ENCODE data around the gene RALGPS1. TPM values are rescaled to one million over a fixed set of nuclear protein-coding genes. Genes with fewer than 3 reads are reported as not detected.

Gene RALGPS1
- total RNA-seq, 5 donors from 2014 or later (not counting 1 experiment from before 2014, with no cell fraction given), result 7.3 to 13.9 (median 9.4) TPM

DNA sequence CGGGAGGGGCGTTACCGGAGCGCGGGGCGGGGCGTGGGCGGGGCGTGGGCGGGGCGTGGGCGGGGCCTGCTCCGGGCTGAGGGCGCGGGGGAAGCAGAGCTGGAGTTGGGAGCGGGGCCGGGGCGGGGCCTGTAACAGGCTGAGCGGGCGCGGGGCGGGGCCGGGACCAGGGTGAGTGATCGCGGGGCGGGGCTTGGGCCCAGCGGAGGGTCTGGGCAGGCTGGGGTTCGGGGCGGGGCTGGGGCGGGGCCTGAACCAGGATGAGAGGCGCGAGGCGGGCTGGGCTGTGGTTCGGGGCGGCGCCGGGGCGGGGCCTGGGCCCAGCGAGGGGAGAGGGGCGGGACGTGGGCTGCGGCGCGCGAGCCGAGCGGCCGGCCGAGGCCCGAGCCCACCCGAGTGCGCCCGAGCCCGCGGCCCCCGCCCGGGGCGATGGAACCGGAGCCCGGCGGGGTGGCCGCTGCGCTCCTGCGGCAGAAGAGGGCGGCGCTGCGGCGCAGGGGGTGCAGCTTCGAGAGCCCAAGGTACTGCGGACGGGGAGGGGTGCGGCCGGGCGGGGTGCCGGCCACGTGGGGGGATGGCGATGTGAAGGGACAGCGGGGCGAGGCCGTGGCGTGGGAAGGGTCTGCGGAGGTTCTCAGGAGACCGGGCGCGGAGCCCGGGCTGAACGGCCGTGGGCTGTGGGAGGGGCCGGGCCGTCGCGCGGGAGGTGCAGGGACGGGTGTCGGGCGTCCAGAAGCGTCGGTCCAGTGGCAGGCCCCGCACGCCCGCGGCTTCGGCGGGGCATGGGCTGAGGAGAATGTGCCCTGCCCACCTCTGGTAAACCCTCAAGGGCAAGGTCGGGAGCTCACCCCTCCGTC, 310.5 kb downstream of the RALGPS1 start:
- H3K4me3 ChIP-seq (ENCODE audit: control insufficient read depth in 1 of 2, extremely low read depth in 1 of 2, low read length in 1 of 2), result peak overlapping the region; percentile 49 to 53

DNA sequence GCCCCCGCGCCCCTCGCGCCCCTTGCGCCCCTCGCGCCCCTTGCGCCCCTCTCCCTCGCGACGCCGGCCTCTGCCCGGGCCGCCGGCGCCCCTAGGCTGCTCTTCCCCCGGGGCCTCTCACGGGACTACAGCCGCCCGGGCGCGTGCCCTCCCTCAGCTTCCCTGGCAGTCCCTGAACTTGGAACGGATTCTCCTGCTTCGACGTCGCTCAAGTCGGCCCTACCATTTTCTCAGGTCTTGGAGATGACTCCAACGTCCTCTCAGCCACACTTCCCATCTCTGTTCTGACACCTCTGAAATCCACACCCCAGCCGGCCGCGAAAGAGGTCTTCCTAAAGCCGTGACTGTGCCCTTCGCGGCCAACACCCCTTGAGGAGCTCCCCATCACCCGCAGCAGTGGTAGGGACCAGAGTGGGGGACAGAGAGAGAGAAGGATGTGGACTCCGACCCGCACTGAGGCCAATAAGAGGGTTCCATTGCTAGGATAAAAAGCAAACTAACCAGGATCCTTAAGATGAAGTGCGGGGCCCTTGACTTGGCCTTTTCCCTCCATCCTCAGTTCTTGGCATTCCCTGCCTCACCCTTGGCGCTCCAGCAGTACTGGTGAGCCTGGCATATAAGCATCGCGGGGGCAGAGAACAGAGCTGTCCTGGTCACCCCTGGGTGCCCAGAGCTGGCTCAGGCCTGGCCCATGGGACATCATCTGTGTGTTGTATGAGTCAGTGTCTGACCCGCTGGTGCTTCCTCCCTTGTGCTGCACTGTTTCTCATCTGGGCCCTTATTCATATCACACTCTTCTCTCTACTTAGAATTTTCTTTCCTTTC, 311.4 kb downstream of the RALGPS1 start:
- no peak for DNase-seq
- H3K36me3 ChIP-seq (ENCODE audit: control insufficient read depth in 2 of 2, extremely low read depth in 1 of 2, insufficient read depth in 1 of 2, low read length in 1 of 2), result no peaks in the 10 kb centered on the region
- peaks cover 8 to 32% of the 10 kb centered on the region in 2 experiments for H3K4me1 ChIP-seq (ENCODE audit: control insufficient read depth in 1 of 2, extremely low read depth in 1 of 2, insufficient read depth in 2 of 2, low read length in 2 of 2)
- Mint-ChIP-seq H3K27ac (peak overlapping the region in 1 of 2 donors; percentile 75), H3K4me3 (peak overlapping the region; percentile 76 to 90 (median 81)), H3K4me1 (peaks cover 38 to 49% (median 42%) of the 10 kb centered on the region in 3 donors), H3K27me3 (peaks cover 0 to 7% of the 10 kb centered on the region in 2 donors), H3K36me3 (no peaks in the 10 kb centered on the region), H3K9me3 (no peaks in the 10 kb centered on the region)
- peaks cover 0 to 18% of the 10 kb centered on the region in 2 experiments for H3K27me3 ChIP-seq (replicated peaks in 1 of 2; ENCODE audit: control insufficient read depth in 2 of 2, extremely low read depth in 1 of 2, insufficient read depth in 2 of 2, low read length in 1 of 2)
- POLR2A ChIA-PET, result interaction anchor here (0.5 to 1.3 kb wide), 2 partner anchors 171 to 311 kb away, joined by 3 to 6 read pairs; partner anchors contain the start of gene RALGPS1 (in 1 of the 2)
- peak overlapping the region; percentile 35 to 36 for H3K4me3 ChIP-seq (ENCODE audit: control insufficient read depth in 1 of 2, extremely low read depth in 1 of 2, low read length in 1 of 2)
- CTCF ChIA-PET, result no interaction called here
- no peak overlapping the region for H3K27ac ChIP-seq (ENCODE audit: low read length)
- H3K9me3 ChIP-seq, result no peaks in the 10 kb centered on the region
- 24% methylated on average over 33 of the region's 42 CpGs for WGBS (ENCODE audit: insufficient coverage)
- ATAC-seq (replicated peaks in 1 of 4), result no peak

More for the DNA sequence above, 310.5 kb downstream of the RALGPS1 start:
- Histone ChIP-seq H3K27ac (ENCODE audit: low read length) (peak overlapping the region; percentile 8), H3K9me3 (no peaks in the 10 kb centered on the region), H3K27me3 (replicated peaks in 1 of 2; ENCODE audit: control insufficient read depth in 2 of 2, extremely low read depth in 1 of 2, insufficient read depth in 2 of 2, low read length in 1 of 2) (peaks cover 0 to 18% of the 10 kb centered on the region in 2 experiments), H3K36me3 (ENCODE audit: control insufficient read depth in 2 of 2, extremely low read depth in 1 of 2, insufficient read depth in 1 of 2, low read length in 1 of 2) (no peaks in the 10 kb centered on the region), H3K4me1 (ENCODE audit: control insufficient read depth in 1 of 2, extremely low read depth in 1 of 2, insufficient read depth in 2 of 2, low read length in 2 of 2) (peaks cover 8 to 32% of the 10 kb centered on the region in 2 experiments)
- DNase-seq (peak; percentile 69 to 93 (median 83)), ATAC-seq (replicated peaks in 1 of 4) (peak; percentile 78 to 88 (median 86))
- Mint-ChIP-seq H3K27me3 (peaks cover 0 to 7% of the 10 kb centered on the region in 2 donors), H3K36me3 (no peaks in the 10 kb centered on the region), H3K4me1 (peaks cover 38 to 49% (median 42%) of the 10 kb centered on the region in 3 donors), H3K27ac (no peak overlapping the region), H3K9me3 (no peaks in the 10 kb centered on the region), H3K4me3 (peak overlapping the region; percentile 75 to 90 (median 84))
- POLR2A ChIA-PET, result interaction anchor here in 1 of 2 donors (0.5 to 1.3 kb wide), 5 partner anchors 168 to 1025 kb away, joined by 3 to 7 read pairs (median 3); partner anchors contain the start of gene RALGPS1
- CTCF ChIA-PET, result interaction anchor here in 1 of 2 donors (0.6 to 1.8 kb wide), 6 partner anchors 10 to 225 kb away, joined by 3 to 9 read pairs (median 5); partner anchors contain the start of gene RPL12
- WGBS (ENCODE audit: insufficient coverage), result 1% methylated on average over 92 of the region's 106 CpGs

DNA sequence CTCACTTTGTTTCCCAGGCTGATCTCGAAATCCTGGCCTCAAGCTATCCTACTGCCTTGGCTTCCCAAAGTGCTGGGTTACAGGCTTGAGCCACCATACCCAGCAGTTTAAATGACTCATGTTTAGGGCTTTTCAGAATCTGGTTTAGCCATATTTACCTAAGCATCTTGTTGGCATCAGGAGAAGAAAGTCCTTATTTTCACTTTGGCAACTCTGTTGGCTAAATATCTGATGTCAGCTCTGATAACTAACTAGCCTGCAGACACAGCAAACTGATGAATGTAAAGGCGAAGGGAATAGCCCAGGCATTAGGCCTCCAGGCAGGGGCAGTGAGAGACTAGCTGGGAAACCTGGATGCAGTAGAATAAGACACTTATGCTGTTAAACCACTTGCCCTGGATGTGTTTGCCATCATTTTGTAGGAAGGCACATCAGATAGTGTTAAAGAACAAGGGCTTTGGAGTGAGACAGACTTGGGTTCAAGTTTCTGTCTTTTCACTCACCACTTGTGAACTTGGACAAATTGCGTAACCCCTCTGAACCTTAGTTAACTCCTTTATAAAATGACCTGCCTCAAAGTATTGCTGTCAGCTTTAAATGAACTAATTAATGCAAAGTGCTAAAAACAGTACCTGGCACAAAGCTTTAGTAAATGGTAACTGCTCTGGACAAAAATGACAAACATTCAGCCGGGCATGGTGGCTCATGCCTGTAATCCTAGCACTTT, 315.3 kb downstream of the RALGPS1 start:
- H3K4me3 Mint-ChIP-seq, result no peak overlapping the region
- H3K27me3 Mint-ChIP-seq, result peaks cover 7 to 16% of the 10 kb centered on the region in 2 donors
- H3K27ac Mint-ChIP-seq, result no peak overlapping the region
- H3K36me3 Mint-ChIP-seq, result no peaks in the 10 kb centered on the region
- no peaks in the 10 kb centered on the region for H3K9me3 Mint-ChIP-seq
- no peak overlapping the region for H3K27ac ChIP-seq (ENCODE audit: low read length)
- DNase-seq, result no peak
- H3K36me3 ChIP-seq (ENCODE audit: control insufficient read depth in 2 of 2, extremely low read depth in 1 of 2, insufficient read depth in 1 of 2, low read length in 1 of 2), result no peaks in the 10 kb centered on the region
- peaks cover 10 to 12% (median 11%) of the 10 kb centered on the region in 3 donors for H3K4me1 Mint-ChIP-seq
- H3K4me3 ChIP-seq (ENCODE audit: control insufficient read depth in 1 of 2, extremely low read depth in 1 of 2, low read length in 1 of 2), result no peak overlapping the region
- no peaks in the 10 kb centered on the region for H3K9me3 ChIP-seq
- ATAC-seq (replicated peaks in 1 of 4), result no peak
- H3K27me3 ChIP-seq (replicated peaks in 1 of 2; ENCODE audit: control insufficient read depth in 2 of 2, extremely low read depth in 1 of 2, insufficient read depth in 2 of 2, low read length in 1 of 2), result peaks cover 0 to 22% of the 10 kb centered on the region in 2 experiments
- H3K4me1 ChIP-seq (ENCODE audit: control insufficient read depth in 1 of 2, extremely low read depth in 1 of 2, insufficient read depth in 2 of 2, low read length in 2 of 2), result peaks cover 0 to 12% of the 10 kb centered on the region in 2 experiments
- POLR2A ChIA-PET, result interaction anchor here in 1 of 2 donors (0.7 kb wide), 1 partner anchor 23 kb away, joined by 8 read pairs; no protein-coding TSS in a partner anchor
- CTCF ChIA-PET, result no interaction called here
- WGBS (ENCODE audit: insufficient coverage), result 69% methylated on average over 3 of the region's 4 CpGs

DNA sequence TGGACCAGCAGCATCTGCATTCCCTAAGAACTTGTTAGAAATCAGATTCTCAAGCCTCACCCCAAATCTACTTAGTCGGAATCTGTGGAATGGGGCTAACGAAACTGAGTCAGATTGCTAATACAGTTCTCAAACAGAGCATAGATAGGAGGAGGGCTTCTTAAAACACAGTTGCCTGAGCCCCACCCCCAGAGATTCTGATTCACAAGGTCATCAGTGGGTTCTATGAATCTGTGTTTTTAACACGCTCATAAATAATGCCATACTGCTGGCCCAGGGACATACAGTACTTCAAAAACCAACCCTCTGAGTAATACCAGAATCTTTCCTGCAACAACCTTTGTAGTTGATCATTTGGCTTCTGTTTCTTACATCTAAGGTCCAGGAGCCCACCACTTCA, 317.1 kb downstream of the RALGPS1 start:
- ChIA-PET POLR2A (no interaction called here), CTCF (no interaction called here)
- Histone ChIP-seq H3K36me3 (ENCODE audit: control insufficient read depth in 2 of 2, extremely low read depth in 1 of 2, insufficient read depth in 1 of 2, low read length in 1 of 2) (no peaks in the 10 kb centered on the region), H3K27ac (ENCODE audit: low read length) (no peak overlapping the region), H3K4me1 (ENCODE audit: control insufficient read depth in 1 of 2, extremely low read depth in 1 of 2, insufficient read depth in 2 of 2, low read length in 2 of 2) (peaks cover 0 to 2% of the 10 kb centered on the region in 2 experiments), H3K9me3 (no peaks in the 10 kb centered on the region), H3K27me3 (replicated peaks in 1 of 2; ENCODE audit: control insufficient read depth in 2 of 2, extremely low read depth in 1 of 2, insufficient read depth in 2 of 2, low read length in 1 of 2) (peaks cover 0 to 16% of the 10 kb centered on the region in 2 experiments), H3K4me3 (ENCODE audit: control insufficient read depth in 1 of 2, extremely low read depth in 1 of 2, low read length in 1 of 2) (no peak overlapping the region)
- Mint-ChIP-seq H3K27ac (no peak overlapping the region), H3K4me3 (no peak overlapping the region), H3K36me3 (peaks cover under 1% of the 10 kb centered on the region), H3K4me1 (peaks cover 1 to 2% (median 1%) of the 10 kb centered on the region in 3 donors), H3K9me3 (no peaks in the 10 kb centered on the region), H3K27me3 (peaks cover 17 to 18% of the 10 kb centered on the region in 2 donors)
- ATAC-seq (replicated peaks in 1 of 4) (no peak), DNase-seq (no peak)
- WGBS (ENCODE audit: insufficient coverage), result 71% methylated on average over 1 of the region's 3 CpGs

DNA sequence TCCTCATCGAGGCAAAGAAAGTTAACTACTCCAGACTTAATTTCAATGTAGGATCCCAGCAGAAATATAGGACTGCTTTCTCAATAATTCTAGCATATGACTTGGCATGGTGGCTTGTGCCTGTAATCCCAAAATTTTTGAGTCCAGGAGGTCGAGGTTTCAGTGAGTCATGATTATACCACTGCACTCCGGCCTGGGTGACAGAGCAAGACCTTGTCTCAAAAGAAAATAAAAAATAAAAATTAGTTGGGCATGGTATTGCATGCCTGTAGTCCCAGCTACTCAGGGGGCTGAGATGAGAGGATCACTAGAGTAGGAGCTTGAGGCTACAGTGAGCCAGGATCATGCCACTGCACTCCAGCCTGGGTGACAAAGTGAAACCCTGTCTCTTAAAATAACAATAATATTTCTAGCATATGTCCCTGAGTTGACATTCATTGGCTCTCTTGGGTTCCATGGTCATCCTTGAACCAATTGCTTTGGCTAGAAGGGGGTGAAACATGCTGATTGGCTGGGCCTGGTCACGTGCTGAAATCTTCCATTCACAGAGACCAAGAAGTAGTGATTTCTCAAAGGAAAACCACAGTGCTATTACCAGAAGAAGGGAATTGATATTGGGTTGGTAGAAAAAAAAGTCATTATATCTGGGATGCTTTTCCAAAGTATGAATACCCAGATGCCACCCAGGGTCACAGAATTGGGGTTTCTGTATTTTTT, 318.4 kb downstream of the RALGPS1 start:
- Histone ChIP-seq H3K36me3 (ENCODE audit: control insufficient read depth in 2 of 2, extremely low read depth in 1 of 2, insufficient read depth in 1 of 2, low read length in 1 of 2) (no peaks in the 10 kb centered on the region), H3K4me1 (ENCODE audit: control insufficient read depth in 1 of 2, extremely low read depth in 1 of 2, insufficient read depth in 2 of 2, low read length in 2 of 2) (no peaks in the 10 kb centered on the region), H3K9me3 (no peaks in the 10 kb centered on the region), H3K4me3 (ENCODE audit: control insufficient read depth in 1 of 2, extremely low read depth in 1 of 2, low read length in 1 of 2) (no peak overlapping the region), H3K27ac (ENCODE audit: low read length) (no peak overlapping the region), H3K27me3 (replicated peaks in 1 of 2; ENCODE audit: control insufficient read depth in 2 of 2, extremely low read depth in 1 of 2, insufficient read depth in 2 of 2, low read length in 1 of 2) (peaks cover 0 to 16% of the 10 kb centered on the region in 2 experiments)
- ChIA-PET CTCF (no interaction called here), POLR2A (no interaction called here)
- Mint-ChIP-seq H3K36me3 (peaks cover 8% of the 10 kb centered on the region), H3K4me3 (no peak overlapping the region), H3K27me3 (peaks cover 22 to 24% of the 10 kb centered on the region in 2 donors), H3K9me3 (no peaks in the 10 kb centered on the region), H3K27ac (no peak overlapping the region), H3K4me1 (no peaks in the 10 kb centered on the region)
- 93% methylated on average over 3 of the region's 4 CpGs for WGBS (ENCODE audit: insufficient coverage)
- no peak for ATAC-seq (replicated peaks in 1 of 4)
- DNase-seq, result no peak
